OCI-LY7 (cell line): Measurements from ENCODE around the gene SNTB2. TPM values are rescaled to one million over a fixed set of nuclear protein-coding genes. Genes with fewer than 3 reads are reported as not detected.

Experiments
- BruUV-seq: library from RNA; stranded (reverse); fragments of 400-500 nt; replicated peaks from 2 replicates; lab custom pipeline; 2021; lab: Mats Ljungman, UMichigan
- CTCF ChIA-PET: fragments of 300-600 bp; sonication (Branson Sonifier 250); formaldehyde crosslinking; loops from one replicate; lab custom pipeline; 2022; ENCODE audit warnings: antibody characterized with exemption; ENCODE audit not compliant: unreplicated experiment; lab: Charles Lee
- POLR2A ChIA-PET: fragments of 300-600 bp; sonication (Branson Sonifier 250); formaldehyde crosslinking; loops from one replicate; lab custom pipeline; 2022; ENCODE audit warnings: antibody characterized with exemption; lab: Charles Lee
- DNase-seq: peaks from one replicate; pipeline ENCODE4 v3.0.0-alpha.2; 2015; ENCODE audit warnings: low spot score
- H2AFZ ChIP-seq: fragments of 200-600 bp; sonication (generic), shearing (Covaris generic); 2 replicates; pipeline ENCODE4 v1.6.1; 2014; ENCODE audit warnings: mild to moderate bottlenecking, antibody characterized with exemption, low read length, moderate library complexity
- H3K27ac ChIP-seq: fragments of 200-600 bp; sonication (generic); 2 replicates; pipeline ENCODE4 v1.5.1; 2014; ENCODE audit warnings: mixed run types, low read depth, mild to moderate bottlenecking, moderate library complexity, low read length, inconsistent platforms; ENCODE audit not compliant: poor library complexity, severe bottlenecking
- H3K36me3 ChIP-seq: fragments of 200-600 bp; sonication (generic); 2 replicates; pipeline ENCODE4 v1.6.1; 2014; ENCODE audit warnings: mild to moderate bottlenecking, antibody characterized with exemption, low read length, moderate library complexity, mixed read lengths; ENCODE audit not compliant: insufficient read depth
- H3K4me1 ChIP-seq: fragments of 200-600 bp; sonication (generic); 2 replicates; pipeline ENCODE4 v1.5.1; 2014; ENCODE audit warnings: mild to moderate bottlenecking, low read length; ENCODE audit not compliant: insufficient read depth, poor library complexity, severe bottlenecking
- H3K4me2 ChIP-seq: fragments of 200-600 bp; sonication (generic); 2 replicates; pipeline ENCODE4 v1.6.1; 2014; ENCODE audit warnings: mild to moderate bottlenecking, low read length
- H3K4me3 ChIP-seq: fragments of 200-600 bp; sonication (generic); 2 replicates; pipeline ENCODE4 v1.5.1; 2014; ENCODE audit warnings: mild to moderate bottlenecking, low read depth, low read length; ENCODE audit not compliant: poor library complexity, severe bottlenecking
- H3K79me2 ChIP-seq: fragments of 200-600 bp; sonication (generic); 2 replicates; pipeline ENCODE4 v1.6.1; 2016; ENCODE audit warnings: low read depth, mild to moderate bottlenecking, low read length, moderate library complexity, mixed read lengths; ENCODE audit not compliant: insufficient read depth
- H3K9me2 ChIP-seq: fragments of 200-600 bp; sonication (generic); 2 replicates; pipeline ENCODE4 v1.6.1; 2016; ENCODE audit warnings: mild to moderate bottlenecking, low read length, mixed read lengths; ENCODE audit not compliant: insufficient read depth
- H3K9me3 ChIP-seq: fragments of 200-600 bp; sonication (generic); 2 replicates; pipeline ENCODE4 v1.6.1; 2014; ENCODE audit warnings: mild to moderate bottlenecking, mixed run types, low read length, mixed read lengths
- H4K20me1 ChIP-seq: fragments of 200-600 bp; sonication (generic); 2 replicates; pipeline ENCODE4 v1.6.1; 2014; ENCODE audit warnings: mild to moderate bottlenecking, antibody characterized with exemption, low read length, moderate library complexity, mixed read lengths; ENCODE audit not compliant: insufficient read depth
- CTCF ChIP-seq: fragments of 200-600 bp; sonication (generic); conservative IDR thresholded peaks from 2 replicates; pipeline ENCODE4 v1.5.1; 2014; ENCODE audit warnings: mild to moderate bottlenecking, antibody characterized with exemption, low read length, moderate library complexity, mixed read lengths
- EZH2phosphoT487 ChIP-seq: fragments of 200-600 bp; sonication (generic); IDR thresholded peaks from 2 replicates; pipeline ENCODE4 v1.6.1; 2018; ENCODE audit warnings: low read depth, borderline replicate concordance, mild to moderate bottlenecking, mixed run types, antibody characterized with exemption, low read length, moderate library complexity, mixed read lengths
- intact Hi-C: fragments of 100-400 bp; cut with micrococcal nuclease; formaldehyde crosslinking; loops from one replicate; pipeline ENCODE4 v1.10.0; 2022; ENCODE audit not compliant: unreplicated experiment
- total RNA-seq, 2 experiments: library from RNA; depleted of rRNA in 1 of 2; stranded (reverse); fragments of >200 nt in 1 of 2; shearing (Covaris generic) in 1 of 2; gene quantifications; 2 replicates each; pipeline ENCODE4 v1.2.3, GENCODE V29; 2014 to 2022

Gene SNTB2
- total RNA-seq, 2 experiments from 2014 or later, result 21.2 to 34.1 TPM

GRCh38 chr16:69346683-69347082, 159.7 kb downstream of the SNTB2 start:
- Histone ChIP-seq H3K4me2 (no peak overlapping the region), H4K20me1 (peaks cover 1% of the 10 kb centered on the region), H3K36me3 (peaks cover 75% of the 10 kb centered on the region), H3K9me2 (no peaks in the 10 kb centered on the region), H3K79me2 (peaks cover 17% of the 10 kb centered on the region), H3K4me1 (peaks cover 8% of the 10 kb centered on the region), H3K27ac (no peak overlapping the region), H3K4me3 (no peak overlapping the region), H2AFZ (no peak overlapping the region), H3K9me3 (no peaks in the 10 kb centered on the region)
- BruUV-seq, result no TSS peak
- POLR2A ChIA-PET, result interaction anchor here (0.5 to 1.2 kb wide), 2 partner anchors 9 to 21 kb away, joined by 3 read pairs; no protein-coding TSS in a partner anchor
- DNase-seq, result no peak
- CTCF ChIA-PET, result no interaction called here
- intact Hi-C loops, result no loop called here
- TF ChIP-seq CTCF (no peak), EZH2phosphoT487 (no peak)

- DNase-seq, result no peak
These were observed 161.3 kb downstream of the SNTB2 start for GRCh38 chr16:69348222-69348621.

More at GRCh38 chr16:69348222-69348621, 161.3 kb downstream of the SNTB2 start:
- Histone ChIP-seq H3K36me3 (peaks cover 71% of the 10 kb centered on the region), H4K20me1 (no peaks in the 10 kb centered on the region; the same call in none of the 2 replicates), H3K4me2 (no peak overlapping the region), H3K27ac (no peak overlapping the region), H3K79me2 (peaks cover 2% of the 10 kb centered on the region), H3K4me1 (no peaks in the 10 kb centered on the region), H3K4me3 (no peak overlapping the region), H3K9me2 (no peaks in the 10 kb centered on the region), H3K9me3 (no peaks in the 10 kb centered on the region), H2AFZ (no peak overlapping the region)
- TF ChIP-seq CTCF (no peak), EZH2phosphoT487 (no peak)
- intact Hi-C loops, result no loop called here
- ChIA-PET CTCF (interaction anchor here (0.6 kb wide), 1 partner anchor 1486 kb away, joined by 3 read pairs; no protein-coding TSS in a partner anchor), POLR2A (no interaction called here)
- no TSS peak for BruUV-seq
